Measurements from ENCODE around the gene ATG4B.

- TF ChIP-seq CTCF (IDR thresholded peaks at IDR 0.05) (no peak), POLR2A (IDR thresholded peaks at IDR 0.05) (no peak), POLR2AphosphoS5 (IDR thresholded peaks at IDR 0.05) (no peak), EP300 (IDR thresholded peaks at IDR 0.05) (no peak)
These were observed 83.1 kb downstream of the ATG4B start for GRCh38 chr2:241720560-241720959.
